ENCODE data around the gene DNAI2. TPM values are rescaled to one million over a fixed set of nuclear protein-coding genes. Genes with fewer than 3 reads are reported as not detected.

Gene DNAI2
- total RNA-seq, 1 experiment from 2014 or later, result not detected

GRCh38 chr17:74237321-74237720 lies 36.7 kb upstream of the DNAI2 start:
- Histone ChIP-seq H3K4me2 (ENCODE audit: low read length) (no peak overlapping the region), H3K27me3 (ENCODE audit: low read length) (no peaks in the 10 kb centered on the region), H3K9me3 (ENCODE audit: low read length) (no peaks in the 10 kb centered on the region), H4K20me1 (ENCODE audit: low read length) (no peaks in the 10 kb centered on the region), H3K36me3 (ENCODE audit: low read depth, low read length) (no peaks in the 10 kb centered on the region), H3K79me2 (ENCODE audit: low read length) (no peaks in the 10 kb centered on the region), H2AFZ (ENCODE audit: low read length) (no peak overlapping the region), H3K4me3 (ENCODE audit: low read length) (no peak overlapping the region), H3K4me1 (ENCODE audit: insufficient read depth, low read length) (no peaks in the 10 kb centered on the region), H3K9me2 (replicated peaks; ENCODE audit: low read length) (no peaks in the 10 kb centered on the region), H3K9ac (ENCODE audit: low read length) (no peak overlapping the region), H3F3A (ENCODE audit: low read length, unreplicated experiment) (no peaks in the 10 kb centered on the region), H3K27ac (ENCODE audit: low read length) (no peak overlapping the region)
- no TSS peak for BruUV-seq (replicated peaks)
- ATAC-seq (no peak), DNase-seq (no peak)
- intact Hi-C loops (cut with micrococcal nuclease), result no loop called here
- ChIA-PET CTCF (interaction anchor here (1.0 kb wide), 1 partner anchor 58 kb away, joined by 3 read pairs; no protein-coding TSS in a partner anchor), POLR2A (ENCODE audit: unreplicated experiment) (no interaction called here)
- no peak for TF ChIP-seq CTCF (conservative IDR thresholded peaks at IDR 0.05; ENCODE audit: low read depth, low read length)
- TF ChIP-seq EZH2 (IDR thresholded peaks at IDR 0.05; ENCODE audit: low read length, unreplicated experiment), result no peak
- TF ChIP-seq EZH2phosphoT487 (IDR thresholded peaks at IDR 0.05; ENCODE audit: borderline replicate concordance, low read length), result no peak

GRCh38 chr17:74239172-74239571 lies 34.9 kb upstream of the DNAI2 start:
- no peak overlapping the region for H2AFZ ChIP-seq (ENCODE audit: low read length)
- TF ChIP-seq EZH2phosphoT487 (IDR thresholded peaks at IDR 0.05; ENCODE audit: borderline replicate concordance, low read length) (no peak), CTCF (conservative IDR thresholded peaks at IDR 0.05; ENCODE audit: low read depth, low read length) (no peak), EZH2 (IDR thresholded peaks at IDR 0.05; ENCODE audit: low read length, unreplicated experiment) (no peak)
- H3K79me2 ChIP-seq (ENCODE audit: low read length), result no peaks in the 10 kb centered on the region
- intact Hi-C loops (cut with micrococcal nuclease), result no loop called here
- no peak overlapping the region for H3K27ac ChIP-seq (ENCODE audit: low read length)
- H3K9ac ChIP-seq (ENCODE audit: low read length), result no peak overlapping the region
- no peaks in the 10 kb centered on the region for H4K20me1 ChIP-seq (ENCODE audit: low read length)
- H3K9me3 ChIP-seq (ENCODE audit: low read length), result no peaks in the 10 kb centered on the region
- CTCF ChIA-PET, result no interaction called here
- DNase-seq (no peak), ATAC-seq (no peak)
- no peaks in the 10 kb centered on the region for H3F3A ChIP-seq (ENCODE audit: low read length, unreplicated experiment)
- H3K4me1 ChIP-seq (ENCODE audit: insufficient read depth, low read length), result no peaks in the 10 kb centered on the region
- no peaks in the 10 kb centered on the region for H3K27me3 ChIP-seq (ENCODE audit: low read length)
- BruUV-seq (replicated peaks), result no TSS peak
- H3K36me3 ChIP-seq (ENCODE audit: low read depth, low read length), result no peaks in the 10 kb centered on the region
- no peak overlapping the region for H3K4me3 ChIP-seq (ENCODE audit: low read length)
- no peaks in the 10 kb centered on the region for H3K9me2 ChIP-seq (replicated peaks; ENCODE audit: low read length)
- POLR2A ChIA-PET (ENCODE audit: unreplicated experiment), result no interaction called here
- H3K4me2 ChIP-seq (ENCODE audit: low read length), result no peak overlapping the region

- no peak for DNase-seq
- TF ChIP-seq EZH2 (IDR thresholded peaks at IDR 0.05; ENCODE audit: low read length, unreplicated experiment) (no peak), EZH2phosphoT487 (IDR thresholded peaks at IDR 0.05; ENCODE audit: borderline replicate concordance, low read length) (no peak), CTCF (conservative IDR thresholded peaks at IDR 0.05; ENCODE audit: low read depth, low read length) (no peak)
- no peaks in the 10 kb centered on the region for H3K36me3 ChIP-seq (ENCODE audit: low read depth, low read length)
- H3K9me2 ChIP-seq (replicated peaks; ENCODE audit: low read length), result no peaks in the 10 kb centered on the region
- BruUV-seq (replicated peaks), result no TSS peak
- ChIA-PET POLR2A (ENCODE audit: unreplicated experiment) (no interaction called here), CTCF (no interaction called here)
- no peak; the same call in 1 of the 2 replicates for ATAC-seq
- no peaks in the 10 kb centered on the region for H4K20me1 ChIP-seq (ENCODE audit: low read length)
- H3K79me2 ChIP-seq (ENCODE audit: low read length), result no peaks in the 10 kb centered on the region
- H3K27ac ChIP-seq (ENCODE audit: low read length), result no peak overlapping the region
- no peak overlapping the region for H3K4me2 ChIP-seq (ENCODE audit: low read length)
- no peaks in the 10 kb centered on the region for H3K4me1 ChIP-seq (ENCODE audit: insufficient read depth, low read length)
- no peak overlapping the region for H2AFZ ChIP-seq (ENCODE audit: low read length)
- no peaks in the 10 kb centered on the region for H3K9me3 ChIP-seq (ENCODE audit: low read length)
- intact Hi-C loops (cut with micrococcal nuclease), result no loop called here
- H3K4me3 ChIP-seq (ENCODE audit: low read length), result no peak overlapping the region
- H3K27me3 ChIP-seq (ENCODE audit: low read length), result no peaks in the 10 kb centered on the region
- no peak overlapping the region for H3K9ac ChIP-seq (ENCODE audit: low read length)
- H3F3A ChIP-seq (ENCODE audit: low read length, unreplicated experiment), result no peaks in the 10 kb centered on the region
These were observed 33.3 kb upstream of the DNAI2 start for GRCh38 chr17:74240618-74241205.
